ENCODE data around the gene PRPF31.

PRPF31 gene

DNA sequence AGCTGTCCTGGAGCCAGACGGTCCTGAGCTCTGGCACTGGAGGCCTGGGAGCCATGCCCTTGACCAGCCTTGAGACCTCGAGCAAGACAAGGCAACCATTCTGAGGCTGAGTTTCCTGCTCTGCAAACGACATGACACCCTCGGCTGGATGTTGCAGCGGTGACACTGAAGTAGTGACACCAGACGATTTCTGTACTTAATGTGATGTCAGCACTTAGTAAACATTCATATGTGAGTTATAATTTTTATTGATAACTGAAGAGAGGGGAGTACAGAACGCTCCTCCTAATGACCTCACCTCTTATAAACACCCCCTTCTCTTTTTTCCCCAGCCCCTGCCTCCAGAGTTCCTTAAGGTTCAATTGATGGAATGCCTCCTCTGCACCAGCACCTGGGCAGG lies 7.1 kb upstream of the PRPF31 start:
- DNase-seq (ENCODE audit: low read depth) = no peak

DNA sequence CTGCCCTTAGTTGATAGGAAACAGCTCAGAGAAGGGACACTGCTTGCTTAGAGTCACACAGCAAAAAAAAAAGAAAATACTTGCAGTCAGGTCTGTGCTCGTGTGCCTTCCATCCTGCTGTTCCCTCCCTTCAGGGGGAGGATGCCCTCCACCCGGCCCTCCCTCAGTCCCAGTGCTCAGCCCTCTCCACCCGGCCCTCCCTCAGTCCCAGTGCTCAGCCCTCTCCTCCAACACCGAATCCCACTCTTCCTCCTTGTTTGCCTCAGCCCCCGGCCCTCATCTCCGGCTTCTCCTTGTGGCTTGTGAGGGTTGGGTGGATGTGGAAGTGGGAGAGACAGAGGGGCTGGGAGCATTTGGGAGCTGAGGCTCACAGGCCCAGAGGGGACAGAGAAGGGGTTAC lies 5.9 kb upstream of the PRPF31 start:
- no peak for DNase-seq (ENCODE audit: low read depth)

DNA sequence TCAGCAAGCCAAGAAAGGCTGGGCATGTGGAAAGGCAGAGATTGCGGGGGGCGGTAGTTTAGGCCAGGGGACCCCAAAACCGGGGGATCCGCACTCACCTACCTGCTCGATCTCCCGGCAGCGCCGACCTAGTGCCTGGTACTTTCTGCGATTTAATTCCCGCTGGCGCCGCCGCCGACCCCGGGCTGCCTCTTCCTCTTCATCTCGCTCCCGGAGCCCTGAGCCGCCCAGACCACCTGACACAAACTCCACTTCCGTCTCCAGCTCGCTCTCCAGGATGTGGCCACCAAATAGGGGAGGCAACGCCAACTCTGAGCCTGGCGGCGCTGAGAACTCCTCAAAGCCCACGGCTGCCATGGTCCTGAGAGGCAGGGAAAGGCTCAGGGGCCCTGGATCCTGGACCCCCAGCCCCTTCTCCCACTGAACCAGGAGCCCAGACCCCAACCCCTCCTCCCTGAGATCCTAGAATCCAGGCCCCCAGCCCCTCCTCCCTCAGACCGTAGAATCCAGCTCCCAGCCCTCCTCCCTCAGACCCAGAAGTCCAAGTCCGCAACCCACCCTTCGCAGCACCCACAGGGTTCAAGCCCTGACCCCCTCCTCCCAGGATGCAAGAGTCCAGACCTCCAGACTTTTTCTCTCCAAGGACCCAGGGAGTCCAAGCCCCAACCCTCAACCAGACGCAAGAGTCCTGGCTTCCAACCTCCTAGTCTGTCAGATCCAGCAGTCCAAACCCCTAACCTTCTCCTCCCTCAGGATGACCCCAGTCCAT lies 1.0 kb upstream of the PRPF31 start:
- DNase-seq (ENCODE audit: low read depth) = peak; percentile 13

DNA sequence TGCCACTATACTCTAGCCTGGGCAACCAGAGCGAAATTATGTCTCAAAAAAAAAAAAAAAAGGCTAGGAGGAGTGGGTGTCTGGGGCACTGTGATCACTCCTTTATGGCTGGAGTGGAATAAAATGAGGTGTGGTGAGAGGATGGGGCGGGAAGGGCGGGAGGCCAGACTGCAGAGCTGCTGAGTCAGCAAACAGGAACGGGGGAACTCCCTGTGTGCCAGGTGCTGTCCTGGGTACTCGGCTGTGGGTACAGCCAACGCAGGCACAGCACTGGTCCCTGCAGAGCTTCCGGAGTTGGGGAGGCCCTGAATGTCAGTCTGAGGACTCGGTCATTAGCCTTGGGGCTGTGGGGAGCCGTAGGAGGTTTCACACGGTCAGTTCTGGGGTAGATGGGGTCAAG lies 5.7 kb downstream of the PRPF31 start:
- no peak for DNase-seq (ENCODE audit: low read depth)

DNA sequence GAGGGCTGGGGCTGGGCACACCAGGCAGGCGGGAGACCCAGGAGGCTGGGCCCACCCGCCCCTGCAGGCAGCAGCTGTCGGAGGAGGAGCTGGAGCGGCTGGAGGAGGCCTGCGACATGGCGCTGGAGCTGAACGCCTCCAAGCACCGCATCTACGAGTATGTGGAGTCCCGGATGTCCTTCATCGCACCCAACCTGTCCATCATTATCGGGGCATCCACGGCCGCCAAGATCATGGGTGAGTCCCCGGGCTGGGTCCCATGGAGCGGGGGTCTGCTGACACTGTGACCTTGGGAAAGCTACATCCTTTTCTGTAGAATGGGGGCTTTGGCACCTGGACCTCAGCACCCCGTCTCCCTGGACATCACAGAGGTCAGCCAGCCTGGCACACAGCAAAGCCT lies 8.1 kb downstream of the PRPF31 start:
- DNase-seq (ENCODE audit: low read depth) = no peak

DNA sequence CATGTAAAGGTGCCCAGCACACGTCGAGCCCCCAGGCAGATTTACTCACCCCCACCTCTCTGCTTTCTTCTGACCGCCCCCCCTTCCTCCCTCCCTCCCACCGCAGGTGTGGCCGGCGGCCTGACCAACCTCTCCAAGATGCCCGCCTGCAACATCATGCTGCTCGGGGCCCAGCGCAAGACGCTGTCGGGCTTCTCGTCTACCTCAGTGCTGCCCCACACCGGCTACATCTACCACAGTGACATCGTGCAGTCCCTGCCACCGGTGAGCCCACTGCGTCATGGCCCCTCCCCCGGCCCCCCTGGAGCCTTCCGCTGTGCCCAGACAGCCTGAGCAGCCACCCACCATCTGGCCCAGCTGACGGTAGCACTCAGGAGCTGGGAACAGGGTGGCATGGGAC lies 8.8 kb downstream of the PRPF31 start:
- no peak for DNase-seq (ENCODE audit: low read depth)

DNA sequence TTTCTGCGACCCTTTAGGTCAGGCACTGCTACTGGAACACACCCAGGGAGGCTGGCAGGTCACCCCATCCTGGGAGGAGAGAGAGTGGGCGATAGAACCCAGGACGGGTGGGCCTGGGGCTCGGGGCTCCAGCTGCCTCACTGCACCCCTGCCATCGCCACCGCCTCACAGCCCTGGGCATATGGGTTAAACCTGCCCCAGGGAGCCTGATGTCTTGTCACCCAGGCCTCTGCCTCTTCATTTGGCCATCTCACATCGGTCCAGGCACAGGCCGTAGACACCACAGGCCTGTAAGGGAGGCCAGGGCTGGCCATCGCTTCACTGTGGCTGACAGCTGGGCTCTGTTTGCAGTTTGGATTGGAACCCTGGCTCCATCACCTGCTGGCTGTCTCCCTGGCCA lies 10.2 kb downstream of the PRPF31 start:
- no peak for DNase-seq (ENCODE audit: low read depth)

DNA sequence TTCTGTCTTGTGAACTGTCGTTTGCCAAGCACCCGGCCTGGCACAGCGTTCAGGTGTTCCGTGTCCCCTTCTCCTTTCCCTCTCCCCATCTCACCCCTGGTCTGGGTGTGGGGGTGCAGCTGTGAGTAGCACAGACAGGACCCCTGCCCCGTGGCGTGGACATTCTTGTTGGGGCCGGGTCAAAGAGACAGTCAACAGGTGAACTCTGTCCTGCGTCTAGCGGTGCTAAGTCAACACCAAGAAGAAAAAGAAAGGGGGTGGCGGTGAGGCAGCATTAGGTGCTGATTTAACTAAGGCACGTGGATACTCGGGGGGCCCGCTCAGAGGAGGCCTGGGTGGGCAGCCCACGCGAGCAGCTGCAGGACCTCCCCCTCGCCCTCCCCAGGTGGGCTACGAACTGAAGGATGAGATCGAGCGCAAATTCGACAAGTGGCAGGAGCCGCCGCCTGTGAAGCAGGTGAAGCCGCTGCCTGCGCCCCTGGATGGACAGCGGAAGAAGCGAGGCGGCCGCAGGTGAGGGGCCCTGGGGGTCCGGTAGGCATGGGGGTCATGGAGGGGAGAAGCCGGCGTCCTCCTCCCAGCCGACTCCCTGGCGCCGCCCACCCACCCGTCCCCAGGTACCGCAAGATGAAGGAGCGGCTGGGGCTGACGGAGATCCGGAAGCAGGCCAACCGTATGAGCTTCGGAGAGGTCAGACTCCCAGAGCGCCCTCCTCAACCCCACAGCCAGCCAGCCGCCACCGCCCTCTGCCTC lies 12.3 kb downstream of the PRPF31 start:
- no peak for DNase-seq (ENCODE audit: low read depth)

DNA sequence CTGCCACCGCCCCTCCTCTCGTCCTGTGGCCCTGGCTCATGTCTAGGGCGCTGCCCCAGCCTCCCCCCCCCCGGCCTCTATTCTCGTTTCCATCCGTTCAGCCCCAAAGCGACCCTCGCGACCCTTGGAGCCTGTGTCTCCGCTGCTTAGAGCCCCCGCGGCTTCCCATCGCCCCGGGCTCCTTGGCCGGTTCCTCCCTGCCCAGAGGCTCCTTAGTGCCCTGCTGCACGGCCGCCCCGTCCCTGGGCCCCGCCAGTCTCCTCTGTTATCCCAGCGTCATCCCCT lies 12.8 kb downstream of the PRPF31 start:
- no peak for DNase-seq (ENCODE audit: low read depth)

DNA sequence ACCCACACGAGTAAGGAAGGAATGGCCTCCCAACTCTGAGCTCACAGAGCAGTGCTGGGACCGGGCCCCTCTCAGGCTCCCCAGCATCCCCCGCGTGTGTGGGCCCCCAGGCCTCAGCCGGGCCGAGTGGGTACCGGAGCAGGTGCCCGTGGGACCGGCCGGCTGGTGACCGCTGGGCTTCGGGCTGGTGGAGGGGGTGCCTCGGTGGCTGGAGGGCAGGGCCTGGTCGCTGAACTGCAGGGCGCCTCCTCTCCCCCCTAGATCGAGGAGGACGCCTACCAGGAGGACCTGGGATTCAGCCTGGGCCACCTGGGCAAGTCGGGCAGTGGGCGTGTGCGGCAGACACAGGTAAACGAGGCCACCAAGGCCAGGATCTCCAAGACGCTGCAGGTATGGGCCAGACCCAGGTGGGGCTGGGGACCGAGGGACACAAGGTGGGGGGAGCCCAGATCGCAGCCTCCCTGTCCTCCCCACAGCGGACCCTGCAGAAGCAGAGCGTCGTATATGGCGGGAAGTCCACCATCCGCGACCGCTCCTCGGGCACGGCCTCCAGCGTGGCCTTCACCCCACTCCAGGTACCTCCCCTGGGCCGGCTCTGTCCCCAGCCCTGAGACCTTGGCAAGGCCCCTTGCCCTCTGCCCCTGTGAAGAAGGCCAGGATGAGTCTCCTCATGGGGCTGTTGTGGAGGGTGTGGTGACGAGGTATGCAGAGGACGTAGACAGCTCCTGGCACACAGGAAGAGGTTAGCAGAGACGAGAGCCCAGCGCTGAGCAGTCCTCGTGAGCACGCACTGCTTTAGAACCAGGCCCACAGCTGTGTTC lies 13.5 kb downstream of the PRPF31 start:
- no peak for DNase-seq (ENCODE audit: low read depth)

DNA sequence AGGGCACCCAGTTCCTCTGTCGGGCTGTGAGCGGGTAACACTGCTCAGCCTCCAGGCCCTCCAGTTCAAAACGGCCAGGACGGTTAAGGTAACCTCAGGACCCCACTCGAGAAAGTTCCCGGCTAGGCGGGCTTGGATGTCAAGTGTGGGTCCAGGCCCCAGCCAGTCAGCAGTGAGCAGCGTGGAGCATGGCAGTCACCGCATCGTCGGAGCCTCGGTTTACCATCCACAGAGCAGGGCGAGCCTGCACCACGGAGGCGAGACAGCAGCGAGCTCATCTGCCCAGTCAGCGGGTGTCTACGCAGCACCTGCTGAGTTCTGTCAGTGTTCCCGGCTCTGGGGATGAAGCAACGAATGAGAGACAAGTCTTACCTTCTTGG lies 14.1 kb downstream of the PRPF31 start:
- DNase-seq (ENCODE audit: low read depth) = no peak

DNA sequence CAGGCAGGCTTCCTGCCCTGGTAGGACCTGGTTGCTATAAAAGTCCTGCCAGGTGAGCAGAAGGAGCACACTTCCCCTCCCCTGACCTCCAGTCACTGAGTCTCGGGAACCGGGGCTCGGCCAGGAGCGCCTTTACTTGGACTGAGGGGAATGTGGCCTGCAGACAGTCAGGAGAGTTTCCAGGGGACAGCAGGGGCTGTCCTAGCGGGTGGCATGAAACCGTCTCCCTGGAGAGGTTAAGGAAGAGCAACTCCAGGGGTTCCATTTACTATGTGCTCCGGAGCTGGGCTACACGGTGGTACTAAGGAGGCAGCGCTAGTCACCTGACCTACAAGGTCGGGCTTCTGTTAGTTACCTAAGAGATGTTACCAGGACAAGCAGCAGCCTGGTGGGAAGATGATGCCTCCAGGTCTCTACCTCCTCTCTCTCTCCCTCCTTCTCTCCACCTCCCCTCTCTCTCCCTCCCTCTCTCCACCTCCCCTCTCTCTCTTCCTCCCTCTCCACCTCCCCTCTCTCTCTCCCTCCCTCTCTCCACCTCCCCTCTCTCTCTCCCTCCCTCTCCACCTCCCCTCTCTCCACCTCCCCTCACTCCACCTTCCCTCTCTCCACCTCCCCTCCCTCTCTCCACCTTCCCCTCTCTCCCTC lies 17.9 kb downstream of the PRPF31 start:
- no peak for DNase-seq (ENCODE audit: low read depth)

DNA sequence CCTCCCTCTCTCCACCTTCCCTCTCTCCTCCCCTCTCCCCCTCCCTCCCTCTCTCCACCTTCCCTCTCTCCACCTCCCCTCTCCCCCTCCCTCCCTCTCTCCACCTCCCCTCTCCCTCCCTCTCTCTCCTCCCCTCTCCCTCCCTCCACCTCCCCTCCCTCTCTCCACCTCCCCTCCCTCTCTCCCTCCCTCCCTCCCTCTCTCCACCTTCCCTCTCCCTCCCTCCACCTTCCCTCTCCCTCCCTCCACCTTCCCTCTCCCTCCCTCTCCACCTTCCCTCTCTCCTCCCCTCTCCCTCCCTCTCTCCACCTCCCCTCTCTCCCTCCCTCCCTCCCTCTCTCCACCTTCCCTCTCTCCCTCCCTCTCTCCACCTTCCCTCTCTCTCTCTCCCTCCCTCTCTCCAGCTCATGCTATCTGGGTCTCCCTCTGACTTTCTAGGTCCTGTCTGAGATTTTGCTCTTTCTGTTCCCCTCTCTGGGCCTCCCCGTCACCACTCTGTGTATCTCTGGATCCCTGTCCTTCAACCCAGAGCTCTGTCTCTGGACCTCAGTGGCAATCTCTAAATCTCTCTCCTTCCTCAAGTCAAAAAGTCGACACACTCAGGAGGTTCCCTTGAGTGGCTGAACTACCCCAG lies 18.5 kb downstream of the PRPF31 start:
- DNase-seq (ENCODE audit: low read depth) = no peak

DNA sequence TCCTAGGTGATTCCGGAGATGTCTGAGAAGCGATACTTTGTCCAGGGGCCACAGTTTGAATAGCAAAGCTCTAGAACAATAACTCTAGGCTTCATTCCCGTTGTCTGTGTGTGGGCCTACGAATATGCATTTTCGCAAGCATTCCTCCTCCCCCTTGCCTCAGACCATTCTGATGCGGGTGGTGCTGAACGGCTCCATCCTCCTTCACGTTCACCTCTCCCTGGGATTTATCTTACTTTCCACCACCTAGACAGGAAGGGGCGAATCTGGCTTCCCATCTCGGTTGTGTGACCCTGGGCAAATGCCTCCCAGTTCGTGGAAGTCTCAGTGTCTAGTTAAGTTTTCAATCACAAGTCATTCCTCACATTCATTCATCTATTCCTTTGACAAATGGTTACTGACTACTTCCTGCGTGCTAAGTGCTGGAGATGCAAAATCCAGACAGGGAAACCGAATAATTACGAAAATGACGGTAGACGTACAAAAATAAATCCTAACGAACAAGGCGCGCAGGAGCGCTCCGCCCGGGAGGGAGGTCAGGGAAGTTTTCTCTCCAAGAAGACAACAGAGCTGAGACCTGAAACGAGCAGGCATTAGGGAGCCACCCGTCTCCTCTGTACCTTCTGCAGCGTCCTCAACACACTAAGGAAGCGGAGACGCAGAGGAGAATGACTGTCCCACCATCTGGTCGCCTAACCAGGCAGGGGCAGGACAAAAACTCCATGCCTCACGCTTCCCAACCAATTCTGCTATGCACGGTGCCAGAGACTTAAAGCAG lies 20.7 kb downstream of the PRPF31 start:
- no peak for DNase-seq (ENCODE audit: low read depth)

DNA sequence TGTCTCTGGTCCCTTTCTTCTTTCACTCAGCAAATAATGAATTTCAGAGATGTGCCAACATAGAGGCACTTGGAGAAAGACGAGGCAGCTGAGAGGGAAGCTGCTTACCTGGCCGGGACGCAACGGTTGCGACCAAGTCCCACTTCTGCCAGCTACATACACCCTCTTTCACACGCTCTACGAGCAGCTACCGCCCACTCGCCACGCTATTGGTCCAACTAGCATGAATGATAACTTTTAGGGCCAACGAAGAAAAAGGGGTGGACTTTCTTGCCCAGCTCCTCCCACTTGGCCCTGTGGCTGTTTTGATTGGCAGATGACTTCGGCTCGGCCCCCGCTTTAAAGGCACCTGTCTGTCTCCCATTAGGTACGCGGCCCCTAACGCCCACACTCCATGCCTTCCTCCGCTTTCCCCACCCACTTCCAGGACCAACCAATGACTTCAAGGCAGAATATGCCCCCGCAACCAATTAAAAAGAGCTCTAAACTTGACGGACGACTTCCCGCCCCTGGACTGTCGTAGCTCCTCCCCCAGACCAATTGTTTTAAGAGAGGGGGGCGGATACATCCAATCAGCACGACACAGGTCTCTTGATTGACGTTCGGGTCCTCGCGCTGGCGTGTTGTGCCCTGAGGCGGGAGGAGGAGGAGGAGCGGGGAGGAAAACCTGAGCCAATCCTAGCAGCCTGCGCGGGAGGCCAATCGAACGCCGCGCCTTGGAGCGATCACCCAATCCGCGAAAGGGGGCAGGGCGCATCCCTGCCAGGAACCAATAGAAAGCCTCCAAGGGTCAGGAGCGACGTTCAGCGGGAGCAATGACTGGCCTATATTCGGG lies 21.5 kb downstream of the PRPF31 start:
- DNase-seq (ENCODE audit: low read depth) = peak; percentile 97

DNA sequence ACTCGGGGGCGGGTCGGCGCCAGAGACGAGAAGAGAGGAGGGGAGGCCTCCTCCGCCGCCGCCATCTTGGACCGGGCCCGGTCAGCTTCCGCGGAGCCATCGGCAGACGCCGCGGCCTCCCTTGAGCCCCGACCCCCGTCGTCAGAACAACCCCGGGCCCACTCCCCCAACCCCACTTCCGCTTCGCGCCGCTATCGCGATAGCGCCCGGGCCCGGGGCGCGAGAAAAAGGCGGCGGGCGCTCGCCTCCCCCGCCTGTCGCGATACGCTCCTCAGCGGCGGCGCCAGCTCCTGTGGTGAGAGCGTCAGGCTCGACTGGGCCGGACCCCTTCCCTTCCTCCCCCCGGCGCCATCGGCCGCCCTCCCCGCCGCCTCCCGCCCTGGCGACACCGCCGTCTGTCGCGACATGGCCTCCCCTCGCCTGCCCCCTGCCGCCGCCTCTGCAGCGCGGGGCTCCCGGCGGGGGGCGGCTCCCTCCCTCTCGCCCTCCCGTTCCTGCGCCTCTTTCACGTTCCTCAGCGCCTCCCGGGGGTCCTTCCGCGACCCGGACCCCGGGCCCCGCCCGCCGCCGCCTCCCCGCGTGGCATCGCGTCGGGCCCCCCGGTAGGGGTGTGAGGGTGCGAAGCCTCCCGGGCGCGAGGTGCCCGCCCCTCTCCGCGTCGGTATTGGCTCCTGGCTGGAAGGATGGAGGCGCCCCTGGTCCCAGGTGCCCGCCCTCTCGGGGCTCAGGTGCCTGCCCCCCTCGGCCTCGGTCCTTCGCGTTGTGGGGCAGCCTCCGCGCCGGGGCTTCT lies 22.3 kb downstream of the PRPF31 start, which contains the start of gene CNOT3:
Gene CNOT3 (plus strand): TSS at position 64 of the 790 bp plus-strand sequence. CDS start 5,217 bp downstream, outside the sequence.
- DNase-seq (ENCODE audit: low read depth) = no peak

DNA sequence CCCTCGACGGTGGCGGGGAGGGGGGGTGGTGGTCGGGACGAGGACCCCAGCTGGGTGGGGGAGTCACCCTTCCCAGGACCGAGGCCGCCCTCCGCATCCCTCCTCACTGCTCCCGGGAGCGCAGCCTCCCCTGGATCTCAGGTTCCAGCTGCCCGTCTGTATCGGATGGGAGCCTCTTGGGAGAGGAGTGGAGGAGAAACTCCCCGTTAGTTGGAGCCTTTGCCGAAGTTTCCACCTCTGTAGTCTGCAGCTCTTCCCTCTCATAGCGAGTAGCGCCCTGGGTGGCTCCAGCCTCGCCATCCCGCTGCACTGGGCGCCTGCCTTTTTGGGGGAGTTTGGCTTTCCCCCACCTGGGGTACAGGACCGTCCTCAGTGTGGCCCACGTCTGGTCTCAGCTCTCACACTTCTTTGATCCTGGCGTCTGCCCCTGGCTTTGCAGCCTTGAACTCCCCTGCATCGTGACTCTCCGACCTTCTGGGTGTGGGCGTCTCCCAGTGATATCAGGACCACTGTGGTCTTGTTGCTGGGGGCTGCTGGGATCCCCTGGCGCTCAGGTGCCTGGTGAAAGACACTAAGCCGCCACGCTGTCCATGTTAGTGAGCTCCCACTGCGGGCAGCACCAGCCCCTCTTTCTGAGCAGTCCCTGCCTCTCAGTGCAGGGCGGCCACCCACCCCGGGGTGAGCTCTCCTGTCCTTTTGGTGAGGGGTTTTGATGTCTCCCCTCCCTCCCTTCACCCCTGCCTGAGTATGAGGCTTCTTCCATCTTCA lies 23.1 kb downstream of the PRPF31 start:
- no peak for DNase-seq (ENCODE audit: low read depth)

DNA sequence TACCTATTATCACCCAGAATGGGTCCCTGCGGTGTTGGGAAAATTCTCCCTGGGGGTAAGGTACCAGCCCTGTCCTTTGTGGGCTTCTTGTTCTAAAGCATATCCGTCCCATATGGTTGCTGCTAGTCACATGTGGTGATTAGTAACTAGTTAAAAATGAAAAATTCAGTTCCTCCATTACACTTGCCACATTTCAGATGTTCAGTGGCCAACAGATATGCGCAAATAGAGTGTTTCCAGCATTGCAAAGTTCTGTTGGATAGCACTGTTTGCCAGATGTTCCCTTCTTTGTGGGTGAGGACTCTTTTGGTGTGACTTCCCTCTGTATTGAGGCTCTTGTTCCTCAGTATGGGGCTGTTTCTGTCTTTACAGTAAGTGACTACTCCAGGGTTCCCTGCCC lies 25.8 kb downstream of the PRPF31 start:
- DNase-seq (ENCODE audit: low read depth) = no peak
